HG02759 (cell line): ENCODE data around the gene RPS19BP1.

ENCODE experiments used
- ATAC-seq: cut with Tn5 transposase; IDR thresholded peaks from one replicate; pipeline ENCODE4 v1.9.1; 2021; ENCODE audit warnings: mild to moderate bottlenecking, moderate library complexity; ENCODE audit not compliant: unreplicated experiment

RPS19BP1 gene

DNA sequence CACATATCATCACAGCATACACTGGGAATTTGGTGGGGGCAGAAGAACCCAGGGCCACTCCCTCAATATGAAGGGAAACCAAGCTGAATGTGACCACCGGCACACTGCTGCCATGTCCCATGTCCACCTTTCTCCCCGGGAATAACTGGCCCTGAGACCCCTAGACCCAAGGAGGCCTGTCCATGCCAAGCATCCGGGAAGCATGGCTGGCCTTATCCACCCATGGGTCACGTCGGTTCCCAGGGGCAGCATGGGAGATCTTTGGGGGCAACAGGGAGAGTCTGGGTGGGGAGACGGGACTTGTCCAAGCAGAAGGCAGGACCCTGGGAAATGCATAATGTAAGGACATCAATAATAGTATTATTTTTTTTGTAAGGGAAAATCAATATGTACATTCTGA lies 40.9 kb downstream of the RPS19BP1 start:
- ATAC-seq = no peak

- ATAC-seq = no peak
Measured at GRCh38 chr22:39490966-39491680, 41.4 kb downstream of the RPS19BP1 start.

- ATAC-seq = peak; percentile 76
Measured at GRCh38 chr22:39490135-39490798, 42.3 kb downstream of the RPS19BP1 start.

DNA sequence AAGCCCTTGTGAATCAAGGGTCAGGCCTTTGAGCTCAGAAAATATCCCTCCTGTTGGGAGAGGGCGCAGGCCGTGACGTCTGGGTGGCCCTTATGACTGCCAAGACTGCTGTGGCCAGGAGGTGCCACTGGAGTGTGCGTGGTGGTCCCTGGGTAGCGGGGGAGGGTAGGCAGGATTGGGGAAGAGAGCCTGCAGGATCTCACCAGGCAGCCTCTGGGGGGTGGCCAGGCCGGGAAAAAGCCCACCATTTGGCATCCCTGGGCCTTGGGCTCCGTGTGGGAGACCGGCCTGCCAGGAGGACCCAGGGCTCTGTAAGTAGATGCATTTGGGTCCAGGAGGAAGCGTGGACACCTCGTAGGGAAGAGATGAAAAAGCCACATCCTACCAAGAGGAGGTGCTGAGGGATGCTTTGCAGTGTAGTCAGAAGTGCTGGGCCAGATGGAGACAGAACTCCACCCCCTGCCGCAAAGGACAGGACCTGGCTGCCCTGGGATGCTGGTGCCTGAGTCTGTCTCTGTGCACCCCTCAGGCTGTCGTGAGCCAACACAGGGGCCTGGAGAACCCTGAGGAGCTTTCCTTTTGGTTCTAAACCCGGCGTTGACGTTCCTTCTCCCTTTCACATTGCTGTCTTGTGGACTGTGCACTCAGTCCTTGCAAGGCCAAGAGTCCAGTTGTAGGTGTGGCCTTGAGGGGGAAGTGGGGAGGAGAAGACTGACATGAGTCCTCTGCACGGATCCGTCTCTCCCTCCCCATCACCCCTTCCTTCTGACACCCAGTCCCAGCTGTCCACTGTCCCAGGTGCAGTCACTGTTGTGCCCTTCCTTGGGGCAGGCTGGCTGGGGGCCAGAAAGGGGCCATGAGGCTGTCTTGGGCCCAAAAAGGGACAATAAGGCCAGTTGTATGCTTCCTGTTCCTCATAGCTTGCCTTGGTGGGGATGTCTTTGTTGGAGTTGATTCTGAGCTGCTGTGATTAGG lies 43.2 kb downstream of the RPS19BP1 start:
- ATAC-seq = no peak

- no peak for ATAC-seq
Measured at GRCh38 chr22:39488563-39489083, 43.9 kb downstream of the RPS19BP1 start.

DNA sequence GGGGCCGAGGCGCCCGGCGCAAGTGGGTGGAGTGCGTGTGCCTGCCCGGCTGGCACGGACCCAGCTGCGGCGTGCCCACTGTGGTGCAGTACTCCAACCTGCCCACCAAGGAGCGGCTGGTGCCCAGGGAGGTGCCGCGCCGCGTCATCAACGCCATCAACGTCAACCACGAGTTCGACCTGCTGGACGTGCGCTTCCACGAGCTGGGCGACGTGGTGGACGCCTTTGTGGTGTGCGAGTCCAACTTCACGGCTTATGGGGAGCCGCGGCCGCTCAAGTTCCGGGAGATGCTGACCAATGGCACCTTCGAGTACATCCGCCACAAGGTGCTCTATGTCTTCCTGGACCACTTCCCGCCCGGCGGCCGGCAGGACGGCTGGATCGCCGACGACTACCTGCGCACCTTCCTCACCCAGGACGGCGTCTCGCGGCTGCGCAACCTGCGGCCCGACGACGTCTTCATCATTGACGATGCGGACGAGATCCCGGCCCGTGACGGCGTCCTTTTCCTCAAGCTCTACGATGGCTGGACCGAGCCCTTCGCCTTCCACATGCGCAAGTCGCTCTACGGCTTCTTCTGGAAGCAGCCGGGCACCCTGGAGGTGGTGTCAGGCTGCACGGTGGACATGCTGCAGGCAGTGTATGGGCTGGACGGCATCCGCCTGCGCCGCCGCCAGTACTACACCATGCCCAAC lies 44.6 kb downstream of the RPS19BP1 start:
- ATAC-seq = no peak

DNA sequence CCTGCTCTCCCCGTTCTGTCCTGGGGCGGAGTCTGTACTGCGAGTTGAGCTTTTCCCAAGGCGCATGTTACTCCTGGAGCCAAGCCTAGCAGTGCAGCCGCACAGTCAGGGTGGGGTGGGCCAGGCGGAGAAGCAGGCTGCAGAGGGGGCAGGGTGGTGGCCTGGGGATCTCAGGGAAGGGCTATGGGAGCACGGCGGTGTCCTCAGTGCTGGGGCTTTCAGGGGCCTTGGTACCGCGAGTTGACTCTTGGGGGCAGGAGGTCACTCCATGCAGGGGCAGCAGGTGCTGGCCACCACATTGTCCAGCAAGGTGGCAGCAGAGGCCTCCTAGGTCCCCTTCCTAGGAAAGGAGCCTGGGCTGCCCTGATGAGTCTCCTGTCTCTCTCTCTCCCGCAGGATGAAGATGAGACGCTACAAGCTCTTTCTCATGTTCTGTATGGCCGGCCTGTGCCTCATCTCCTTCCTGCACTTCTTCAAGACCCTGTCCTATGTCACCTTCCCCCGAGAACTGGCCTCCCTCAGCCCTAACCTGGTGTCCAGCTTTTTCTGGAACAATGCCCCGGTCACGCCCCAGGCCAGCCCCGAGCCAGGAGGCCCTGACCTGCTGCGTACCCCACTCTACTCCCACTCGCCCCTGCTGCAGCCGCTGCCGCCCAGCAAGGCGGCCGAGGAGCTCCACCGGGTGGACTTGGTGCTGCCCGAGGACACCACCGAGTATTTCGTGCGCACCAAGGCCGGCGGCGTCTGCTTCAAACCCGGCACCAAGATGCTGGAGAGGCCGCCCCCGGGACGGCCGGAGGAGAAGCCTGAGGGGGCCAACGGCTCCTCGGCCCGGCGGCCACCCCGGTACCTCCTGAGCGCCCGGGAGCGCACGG lies 45.4 kb downstream of the RPS19BP1 start:
- ATAC-seq = no peak

DNA sequence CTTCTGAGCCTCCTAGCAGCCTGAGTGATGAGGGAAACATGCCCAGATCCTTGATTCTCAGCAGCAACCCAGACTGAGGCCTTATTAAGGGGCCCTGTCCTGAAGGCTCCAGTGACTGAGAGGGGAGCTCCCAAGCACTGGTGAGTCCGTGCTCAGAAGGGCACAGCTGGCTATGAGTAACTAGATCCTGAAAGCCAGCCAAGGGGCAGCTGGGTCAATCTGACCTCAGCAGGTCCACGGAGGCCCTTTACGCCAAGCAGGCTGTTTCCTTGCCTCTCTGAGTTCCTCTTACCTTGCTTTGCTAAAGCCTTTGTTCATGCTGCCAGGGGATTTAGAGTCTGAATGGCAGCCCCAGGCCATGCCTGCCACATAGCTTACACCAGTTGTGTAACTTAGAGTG lies 49.8 kb downstream of the RPS19BP1 start:
- ATAC-seq = no peak

DNA sequence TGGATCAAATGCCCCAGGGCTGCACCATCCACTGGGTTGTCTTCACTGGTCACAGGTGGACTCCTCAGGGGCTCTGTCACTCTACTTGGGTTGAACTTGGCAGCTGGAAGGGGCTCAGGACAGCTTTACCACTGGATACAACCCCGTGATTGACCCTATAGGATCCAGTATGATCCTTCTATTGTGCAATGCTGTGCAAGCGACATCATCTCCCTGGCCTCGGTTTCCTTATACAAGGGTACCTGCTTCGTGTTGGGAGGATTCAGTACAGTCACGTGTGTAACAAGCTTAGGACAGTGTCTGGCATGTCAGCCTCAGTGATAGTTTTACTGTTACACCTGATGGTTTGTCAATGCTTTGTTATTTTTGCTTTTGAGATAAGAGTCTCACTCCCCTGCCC lies 51.0 kb downstream of the RPS19BP1 start:
- ATAC-seq = no peak

DNA sequence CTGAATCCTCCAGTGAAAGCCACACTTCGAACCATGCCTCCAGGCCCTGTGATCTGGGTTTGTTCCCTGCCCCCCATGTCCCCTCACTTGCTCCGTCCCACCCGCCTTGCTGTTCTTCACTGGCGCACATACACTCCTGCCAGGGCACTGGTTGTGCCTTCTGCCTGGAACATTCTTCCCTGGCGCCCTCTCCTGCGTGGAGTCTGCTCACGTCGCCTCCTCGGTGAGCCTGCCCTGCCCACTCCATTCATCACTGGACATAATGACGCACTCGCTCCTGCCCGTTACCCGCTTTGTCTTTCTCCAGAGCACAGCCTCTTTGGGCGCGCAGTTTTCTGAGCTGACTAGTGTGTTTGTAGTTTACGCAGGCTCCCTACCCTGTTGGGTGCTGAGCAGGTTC lies 51.5 kb downstream of the RPS19BP1 start:
- no peak for ATAC-seq

GRCh38 chr22:39480557-39480956 lies 52.0 kb downstream of the RPS19BP1 start:
- ATAC-seq = no peak

GRCh38 chr22:39479254-39479653 lies 53.3 kb downstream of the RPS19BP1 start:
- ATAC-seq = no peak
